HG03108 (cell line): ENCODE results near the gene ZNF236.
A peak's percentile ranks its signal among the peaks of the same experiment; 100 is the strongest.
"Not testable (repeated sequence)": the region's sequence is repeated elsewhere in the genome, so short reads cannot be mapped to it uniquely, and the experiment has no call there.

ENCODE experiments used
- ATAC-seq: cut with Tn5 transposase; IDR thresholded peaks from one replicate; pipeline ENCODE4 v1.9.1; 2021; ENCODE audit warnings: moderate library complexity; ENCODE audit not compliant: unreplicated experiment

The ZNF236 gene

DNA sequence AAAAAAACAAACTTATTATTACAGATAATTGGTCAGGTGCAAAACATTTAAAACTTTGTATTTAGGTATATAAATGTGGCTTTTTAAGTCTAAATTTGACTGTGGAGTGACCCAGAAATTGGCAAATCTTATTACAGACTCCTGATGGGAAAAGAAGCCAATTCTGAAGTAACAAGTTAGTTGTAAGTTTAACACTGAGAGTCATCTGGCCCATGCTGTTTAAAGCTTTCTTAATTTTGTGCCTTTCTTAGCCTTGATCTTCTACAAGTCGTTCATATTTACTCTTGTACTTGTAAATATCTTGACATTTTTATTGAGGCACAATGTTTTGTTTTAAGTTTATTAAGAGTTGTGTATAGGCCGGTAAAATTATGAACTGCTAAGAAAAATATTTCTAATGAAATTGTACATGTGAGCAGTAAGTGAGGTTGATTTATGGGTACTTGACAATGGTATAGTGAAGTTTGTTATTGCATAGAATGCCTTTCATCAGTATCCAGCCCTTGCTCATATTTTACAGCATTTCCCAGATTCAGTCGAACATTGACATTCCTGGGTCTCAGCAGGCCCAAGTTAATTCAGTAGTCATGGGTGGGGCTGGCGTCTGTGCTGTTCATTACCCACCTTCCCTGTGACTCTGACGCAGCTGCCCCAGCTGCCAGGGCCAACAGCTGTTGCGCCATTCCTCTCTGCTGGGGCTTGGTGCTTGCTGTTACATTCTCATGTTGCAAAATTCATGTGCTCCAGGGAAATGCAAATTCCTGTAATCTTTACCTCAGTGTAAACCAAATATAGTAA lies 121.4 kb downstream of the ZNF236 start:
- no peak for ATAC-seq

DNA sequence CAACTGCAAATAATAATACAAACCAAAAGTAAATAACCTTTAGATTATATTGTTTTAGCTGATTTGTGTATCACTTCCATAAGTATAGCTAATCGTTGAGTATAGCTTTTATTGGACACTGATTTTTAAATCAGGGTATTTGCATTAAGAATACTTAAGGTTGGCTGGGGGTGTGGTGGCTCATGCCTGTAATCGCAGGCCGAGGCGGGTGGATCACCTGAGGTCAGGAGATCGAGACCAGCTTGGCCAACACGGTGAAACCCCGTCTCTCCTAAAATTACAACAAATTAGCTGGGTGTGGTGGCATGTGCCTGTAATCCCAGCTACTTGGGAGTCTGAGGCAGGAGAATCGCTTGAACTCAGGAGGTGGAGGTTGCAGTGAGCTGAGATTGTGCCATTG lies 122.0 kb downstream of the ZNF236 start:
- not testable (repeated sequence) for ATAC-seq

DNA sequence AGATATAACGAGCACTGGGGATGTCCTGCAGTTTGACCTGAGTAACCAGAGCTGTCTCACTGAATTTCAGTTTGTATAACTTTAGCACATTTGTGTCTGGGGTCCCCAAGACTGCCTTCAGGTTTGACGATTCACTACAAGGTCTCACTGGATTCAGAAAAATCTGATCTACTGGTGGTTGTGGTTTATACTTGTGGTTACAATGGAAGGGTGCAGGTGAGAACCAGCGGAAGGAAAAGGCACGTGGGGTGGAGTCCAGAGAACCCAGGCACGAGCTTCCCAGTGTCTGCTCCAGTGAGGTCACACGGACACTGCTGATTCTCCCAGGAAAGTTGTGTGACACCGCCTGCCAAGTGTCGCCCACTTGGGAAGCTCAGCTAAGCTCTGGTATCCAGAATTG lies 126.0 kb downstream of the ZNF236 start:
- ATAC-seq = no peak

DNA sequence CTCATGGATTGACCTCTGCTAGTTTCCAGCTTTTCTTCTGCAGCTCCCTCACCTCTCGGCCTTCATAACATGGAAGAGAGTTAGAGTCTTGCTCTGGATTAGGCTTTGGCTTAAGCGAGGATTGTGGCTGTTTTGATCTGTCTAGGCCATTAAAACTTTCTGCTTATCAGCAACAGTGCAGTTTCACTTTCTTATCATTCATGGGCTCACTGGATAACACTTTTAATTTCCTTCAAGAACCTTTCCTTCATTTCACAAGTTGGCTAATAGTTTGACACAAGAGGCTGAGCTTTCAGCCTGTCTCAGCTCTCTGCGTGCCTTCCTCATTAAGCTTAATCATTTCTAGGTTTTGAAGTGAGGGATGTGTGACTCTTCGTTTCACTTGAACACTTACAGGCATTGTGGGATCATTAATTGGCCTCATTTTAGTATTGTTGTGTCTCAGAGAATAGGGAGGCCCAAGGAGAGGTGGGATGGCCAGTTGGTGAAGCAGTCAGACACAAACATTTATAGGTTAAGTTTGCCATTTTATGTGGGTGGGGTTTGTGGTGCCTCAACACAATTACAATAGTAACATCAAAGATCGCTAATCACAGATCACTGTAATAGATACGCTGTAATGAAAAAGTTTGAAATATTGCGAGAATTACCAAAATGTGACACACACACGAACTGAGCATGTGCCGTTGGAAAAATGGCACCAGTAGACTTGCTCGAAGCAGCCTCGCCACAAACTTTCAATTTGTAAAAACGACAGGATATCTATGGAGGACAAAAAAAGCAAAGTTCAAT lies 129.3 kb downstream of the ZNF236 start:
- no peak for ATAC-seq

DNA sequence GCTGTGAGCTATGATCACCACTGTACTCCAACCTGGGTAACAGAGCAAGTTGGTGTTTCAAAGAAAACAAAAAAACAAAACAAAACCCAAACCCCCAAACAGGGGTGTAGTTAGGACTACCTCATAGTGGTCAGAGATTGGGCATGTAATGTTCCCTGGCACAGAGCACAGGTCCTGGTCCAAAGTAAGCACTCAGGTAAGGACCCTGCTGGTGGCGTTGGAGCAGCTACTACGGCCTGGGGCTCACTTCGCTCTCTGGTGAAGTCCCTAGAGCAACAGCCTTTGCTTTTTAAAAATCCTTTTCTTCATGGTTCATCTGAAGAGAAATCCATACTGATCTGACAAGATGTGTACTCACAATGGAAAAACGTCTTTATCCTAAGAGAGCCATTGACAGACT lies 130.4 kb downstream of the ZNF236 start:
- no peak for ATAC-seq

DNA sequence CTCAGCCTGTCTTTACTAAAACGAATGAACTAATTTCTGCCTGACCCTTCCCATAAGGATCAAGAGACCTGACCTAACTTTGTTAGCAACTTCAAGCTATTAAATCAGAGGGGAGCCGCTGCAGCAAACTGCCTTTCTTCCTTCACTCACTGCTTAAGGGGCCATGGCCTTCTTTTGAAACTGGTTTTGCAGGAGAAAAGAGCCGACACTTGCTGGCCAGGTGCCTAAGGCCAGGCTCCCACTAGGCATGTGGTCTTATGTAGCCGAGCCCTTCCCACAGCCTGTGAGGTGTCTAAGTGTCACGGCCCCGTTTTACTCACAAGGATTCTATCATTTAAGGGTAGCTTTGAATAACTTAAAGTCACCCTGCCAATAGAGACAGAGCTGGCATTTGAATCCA lies 130.8 kb downstream of the ZNF236 start:
- ATAC-seq = no peak

DNA sequence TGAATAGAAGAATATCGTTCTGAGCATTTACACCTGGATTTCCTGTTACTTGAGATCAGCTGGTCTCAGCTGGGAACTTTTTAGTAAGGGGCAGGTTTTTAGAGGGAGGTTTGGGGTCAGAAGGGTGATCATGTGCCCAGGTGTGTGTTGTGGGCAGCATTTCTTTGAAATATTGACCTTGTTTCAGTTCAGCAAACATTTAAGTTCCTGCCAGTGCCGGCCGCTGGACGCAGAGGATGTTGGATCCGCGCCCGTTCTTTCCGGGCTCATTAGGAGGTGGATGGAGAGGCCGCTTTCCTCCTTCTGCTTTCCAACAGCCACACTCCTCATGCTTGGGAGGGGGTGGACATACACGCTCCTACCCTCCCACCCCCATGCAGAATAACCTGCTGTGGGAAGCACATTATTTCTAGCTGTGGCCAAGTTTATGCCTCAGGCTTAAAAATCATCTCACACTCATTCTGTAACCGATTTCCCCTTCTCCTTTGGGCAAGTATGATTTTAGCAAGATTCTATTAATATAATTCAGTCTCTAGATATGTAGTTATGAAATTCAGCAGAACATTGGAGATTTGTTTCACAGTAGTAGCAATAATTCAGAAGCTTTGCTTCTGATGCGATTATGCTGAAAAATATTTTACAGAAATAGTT lies 131.4 kb downstream of the ZNF236 start:
- no peak for ATAC-seq

DNA sequence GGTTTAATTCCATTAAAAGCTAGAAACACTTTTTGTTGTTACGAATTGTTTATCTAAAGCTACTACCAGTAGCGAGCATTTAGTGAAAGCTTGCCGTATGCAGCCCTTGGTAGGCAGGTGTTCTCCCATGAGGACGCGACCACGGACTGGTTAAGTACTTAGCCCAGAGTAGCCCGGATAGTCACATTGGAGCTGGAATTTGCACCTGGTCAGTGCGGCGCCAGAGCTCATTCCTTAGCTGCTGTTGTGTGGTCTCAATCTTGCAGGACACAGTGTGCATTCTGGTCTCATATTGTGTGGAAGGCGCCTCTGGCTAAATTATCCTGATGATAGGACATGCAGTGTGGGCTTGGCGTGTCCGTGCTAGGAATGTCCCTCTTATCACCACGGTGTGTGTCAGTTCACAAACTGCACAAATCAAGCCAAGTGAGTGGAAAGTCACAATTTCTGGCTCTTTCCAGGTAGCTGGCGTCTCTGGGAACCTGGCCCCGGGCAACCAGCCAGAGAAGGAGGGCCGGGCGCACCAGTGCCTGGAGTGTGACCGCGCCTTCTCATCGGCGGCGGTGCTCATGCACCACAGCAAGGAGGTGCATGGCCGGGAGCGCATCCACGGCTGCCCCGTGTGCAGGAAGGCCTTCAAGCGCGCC lies 133.3 kb downstream of the ZNF236 start:
- ATAC-seq = no peak

DNA sequence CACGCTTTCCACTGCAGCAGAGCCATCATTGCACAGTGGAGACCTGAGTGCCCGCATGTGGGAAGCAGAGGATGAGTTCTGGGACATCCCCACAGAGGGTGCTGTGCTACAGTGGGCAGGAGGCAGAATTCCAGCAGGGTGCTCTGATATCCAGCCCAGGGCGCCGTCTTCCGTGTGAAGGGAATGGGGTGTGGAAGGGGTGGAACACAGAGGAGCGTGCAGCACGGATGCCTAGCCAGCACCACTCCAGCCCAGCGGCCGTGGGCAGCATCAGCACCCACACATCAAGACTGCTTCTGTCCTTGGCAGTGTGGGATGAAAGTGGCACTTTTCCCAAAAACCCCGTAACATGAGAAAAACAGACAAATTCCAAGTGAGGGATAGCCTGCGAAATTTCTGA lies 134.3 kb downstream of the ZNF236 start:
- ATAC-seq = no peak

DNA sequence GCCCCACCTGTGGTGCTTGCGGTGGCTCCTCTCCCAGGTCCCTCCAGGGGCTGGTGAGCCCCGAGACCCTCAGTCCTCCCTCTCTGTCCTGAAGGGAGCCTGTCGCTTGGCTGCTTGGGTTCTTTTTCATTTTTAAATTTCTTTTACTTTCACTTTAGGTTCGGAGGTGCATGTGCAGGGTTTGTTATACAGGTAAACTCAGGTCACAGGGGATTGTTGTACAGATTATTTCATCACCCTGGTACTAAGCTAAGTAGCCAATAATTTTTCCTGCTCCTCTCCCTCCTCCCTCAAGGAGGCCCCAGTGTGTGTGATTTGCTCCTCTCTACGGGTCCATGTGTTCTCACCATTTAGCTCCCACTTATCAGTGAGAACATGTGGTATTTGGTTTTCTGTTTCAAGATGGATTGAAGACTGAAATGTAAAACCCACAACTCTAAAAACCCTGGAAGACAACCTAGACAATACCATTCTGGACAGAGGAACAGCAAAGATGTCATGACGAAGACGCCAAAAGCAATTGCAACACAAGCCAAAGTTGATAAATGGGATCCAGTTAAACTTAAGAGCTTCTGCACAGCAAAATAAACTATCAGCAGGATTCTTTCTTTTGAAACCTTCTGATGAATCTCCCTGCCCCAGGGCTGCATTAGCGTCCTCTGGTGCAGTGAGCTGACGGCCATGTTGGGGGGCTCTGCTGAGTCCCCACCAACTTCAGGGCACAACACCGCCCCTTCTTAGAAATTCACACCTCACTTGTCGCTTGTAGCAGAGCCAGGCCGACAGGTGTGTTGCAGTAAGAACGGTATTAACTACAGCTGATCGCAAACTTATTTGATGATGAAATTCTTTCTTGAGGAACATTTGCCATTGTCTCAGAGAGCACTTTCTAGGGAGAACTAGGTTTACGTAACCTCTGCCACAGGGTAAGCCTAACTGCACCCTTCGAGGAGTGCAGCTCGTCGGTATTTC lies 135.3 kb downstream of the ZNF236 start:
- no peak for ATAC-seq

DNA sequence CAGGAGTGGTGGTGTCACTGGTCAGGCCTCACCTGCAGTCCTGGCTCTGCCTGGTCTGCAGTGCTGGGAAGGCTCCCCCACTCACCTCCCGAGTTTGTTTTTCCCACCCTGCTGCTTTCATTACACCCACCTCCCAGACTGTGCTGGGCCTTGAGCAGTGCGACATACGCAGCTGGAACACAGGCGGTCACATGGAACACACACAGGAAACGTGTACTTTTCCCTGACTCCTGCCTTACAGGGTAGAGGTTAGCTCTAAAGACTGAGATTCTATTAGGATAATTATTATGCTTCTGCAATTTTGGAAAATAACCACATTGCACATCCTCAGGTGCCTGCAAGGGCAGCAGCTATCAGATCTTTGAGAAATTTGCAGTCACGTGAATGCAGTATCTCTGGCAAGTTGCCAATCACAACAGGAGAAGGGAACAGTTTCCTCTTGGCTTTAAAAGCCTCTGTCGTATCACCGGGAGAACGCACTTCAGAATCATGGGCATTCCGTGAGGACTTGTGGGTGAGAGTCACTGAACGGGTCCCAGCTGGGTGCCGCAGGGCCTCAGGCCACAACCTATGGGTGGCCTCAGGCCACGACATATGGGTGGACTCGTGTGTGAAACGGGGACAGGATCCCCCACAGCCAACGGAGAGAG lies 136.5 kb downstream of the ZNF236 start:
- no peak for ATAC-seq

DNA sequence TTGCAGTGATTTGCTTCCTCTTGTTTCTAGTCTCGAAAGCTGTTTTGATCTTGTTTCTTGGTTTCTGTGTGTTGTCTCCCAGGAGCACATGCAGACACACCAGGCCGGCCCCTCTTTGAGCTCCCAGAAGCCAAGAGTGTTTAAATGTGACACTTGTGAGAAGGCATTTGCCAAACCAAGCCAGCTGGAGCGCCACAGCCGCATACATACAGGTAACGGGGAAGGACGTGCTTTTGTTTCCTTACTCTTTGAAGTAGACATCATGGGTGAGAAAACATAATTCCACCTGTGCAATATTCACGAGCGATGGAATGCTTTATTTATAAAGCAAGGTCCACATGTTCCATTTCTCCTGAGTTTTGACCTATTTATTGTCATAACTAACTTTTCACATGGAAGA lies 137.2 kb downstream of the ZNF236 start:
- no peak for ATAC-seq

DNA sequence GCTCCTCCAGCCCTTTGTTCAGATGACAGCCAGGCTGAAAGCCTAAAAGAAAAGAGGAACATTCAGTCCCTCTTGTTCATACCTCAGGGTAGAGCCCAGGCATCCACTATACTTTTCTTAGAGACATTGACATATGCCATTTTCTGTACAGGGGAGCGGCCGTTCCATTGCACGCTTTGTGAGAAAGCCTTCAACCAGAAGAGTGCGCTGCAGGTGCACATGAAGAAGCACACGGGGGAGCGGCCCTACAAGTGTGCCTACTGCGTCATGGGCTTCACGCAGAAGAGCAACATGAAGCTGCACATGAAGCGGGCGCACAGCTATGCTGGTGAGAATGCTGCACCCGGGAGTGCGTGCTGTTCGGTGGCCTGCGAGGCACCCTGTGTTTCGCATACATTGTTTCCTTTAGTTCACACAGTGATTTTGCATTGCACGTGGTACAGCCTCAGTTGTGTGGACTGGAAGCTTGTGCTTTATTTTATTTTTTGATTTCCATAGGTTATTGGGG lies 138.2 kb downstream of the ZNF236 start:
- ATAC-seq = no peak

DNA sequence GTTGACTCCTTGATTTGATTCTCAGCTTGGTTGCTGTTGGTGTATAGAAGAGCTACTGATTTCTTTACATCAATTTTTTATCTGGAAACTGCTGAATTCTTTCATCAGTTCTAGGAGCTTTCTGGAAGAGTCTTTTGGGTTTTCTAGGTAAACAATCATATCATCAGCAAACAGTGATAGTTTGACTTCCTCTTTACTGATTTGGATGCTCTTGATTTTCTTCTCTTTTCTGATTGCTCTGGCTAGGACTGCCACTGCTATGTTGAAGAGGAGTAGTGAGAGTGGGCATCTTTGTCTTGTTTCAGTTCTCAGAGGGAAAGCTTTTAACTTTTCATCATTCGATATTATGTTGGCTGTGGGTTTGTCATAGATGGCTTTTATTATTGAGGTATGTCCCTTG lies 140.5 kb downstream of the ZNF236 start:
- no peak for ATAC-seq

DNA sequence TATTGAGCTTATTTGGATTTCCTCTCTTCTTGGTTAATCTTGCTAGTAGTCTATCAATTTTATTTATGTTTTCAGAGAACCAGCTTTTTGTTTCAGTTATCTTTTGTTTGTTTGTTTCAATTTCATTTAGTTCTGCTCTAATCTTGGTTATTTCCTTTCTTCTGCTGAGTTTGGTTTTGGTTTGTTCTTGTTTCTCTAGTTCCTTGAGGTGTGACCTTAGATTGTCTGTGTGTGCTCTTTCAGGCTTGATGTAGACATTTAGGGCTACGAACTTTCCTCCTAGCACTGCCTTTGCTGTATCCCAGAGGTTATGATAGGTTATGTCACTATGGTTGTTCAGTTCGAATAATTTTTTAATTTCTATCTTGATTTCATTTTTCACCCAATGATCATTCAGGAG lies 141.6 kb downstream of the ZNF236 start:
- ATAC-seq = no peak

DNA sequence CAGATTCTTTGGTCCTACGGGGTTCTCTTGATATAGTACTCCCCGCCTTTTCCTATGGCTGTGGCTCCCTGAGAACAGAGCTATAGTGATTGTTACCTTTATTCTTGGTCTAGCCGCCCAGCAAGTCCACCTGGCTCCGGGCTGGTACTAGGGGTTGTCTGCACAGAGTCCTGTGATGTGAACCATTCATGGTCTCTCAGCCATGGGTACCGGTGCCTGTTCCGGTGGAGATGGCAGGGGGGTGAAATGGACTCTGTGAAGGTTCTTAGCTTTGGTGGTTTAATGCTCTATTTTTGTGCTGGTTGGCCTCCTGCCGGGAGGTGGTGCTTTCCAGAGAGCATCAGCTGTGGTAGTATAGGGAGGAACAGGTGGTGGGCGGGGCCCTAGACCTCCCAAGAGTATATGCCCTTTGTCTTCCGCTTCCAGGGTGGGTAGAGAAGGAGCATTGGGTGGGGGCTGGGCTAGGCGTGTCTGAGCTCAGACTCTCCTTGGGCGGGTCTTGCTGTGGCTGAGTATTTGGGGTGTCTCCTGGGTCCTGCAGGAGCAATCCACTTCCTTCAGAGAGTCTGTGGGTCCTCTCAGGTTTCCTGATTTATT lies 143.3 kb downstream of the ZNF236 start:
- ATAC-seq = peak; percentile 41

DNA sequence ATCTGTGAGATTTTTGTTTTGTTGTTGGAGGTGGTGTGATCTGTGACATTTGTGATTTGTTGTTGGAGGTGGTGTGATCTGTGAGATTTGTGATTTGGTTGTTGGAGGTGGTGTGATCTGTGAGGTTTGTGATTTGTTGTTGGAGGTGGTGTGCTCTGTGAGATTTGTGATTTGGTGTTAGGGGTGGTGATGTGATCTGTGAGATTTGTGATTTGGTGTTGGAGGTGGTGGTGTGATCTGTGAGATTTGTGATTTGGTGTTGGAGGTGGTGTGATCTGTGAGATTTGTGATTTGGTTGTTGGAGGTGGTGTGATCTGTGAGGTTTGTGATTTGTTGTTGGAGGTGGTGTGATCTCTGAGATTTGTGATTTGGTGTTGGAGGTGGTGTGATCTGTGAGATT lies 144.9 kb downstream of the ZNF236 start:
- not testable (repeated sequence) for ATAC-seq

DNA sequence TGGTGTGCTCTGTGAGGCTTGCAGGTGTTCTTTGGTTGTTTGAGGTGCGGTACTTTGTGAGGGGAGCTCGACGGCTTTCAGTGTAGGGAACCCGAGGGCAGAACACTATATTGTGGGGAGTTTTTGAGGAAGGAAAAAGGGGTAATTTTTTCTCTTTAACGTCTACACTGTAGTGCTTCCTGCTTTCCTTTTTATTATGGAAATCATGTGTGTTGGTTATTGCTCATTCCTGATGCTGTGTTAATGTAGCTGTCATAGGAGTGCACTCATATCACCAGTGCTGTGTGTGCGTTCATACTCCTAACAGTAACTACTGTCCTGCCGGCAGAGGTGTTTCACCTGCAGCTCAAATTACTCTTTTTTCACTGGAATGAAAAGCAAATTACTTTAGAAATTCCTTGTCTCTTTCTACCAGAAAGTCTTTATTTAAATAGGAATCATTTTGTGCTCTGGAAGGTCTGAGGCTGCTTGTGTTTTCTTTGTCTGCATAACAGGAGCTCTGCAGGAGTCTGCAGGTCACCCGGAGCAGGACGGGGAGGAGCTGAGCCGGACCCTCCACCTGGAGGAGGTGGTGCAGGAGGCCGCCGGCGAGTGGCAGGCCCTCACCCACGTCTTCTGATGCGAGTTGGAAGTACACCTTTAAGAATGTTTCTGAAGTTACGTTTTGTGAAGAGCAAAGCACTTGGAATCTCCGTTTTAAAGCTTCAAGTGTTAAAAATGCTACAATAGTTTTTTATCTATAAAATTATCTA lies 145.5 kb downstream of the ZNF236 start:
- ATAC-seq = no peak
